K562 (cell line): Measurements from ENCODE around the gene DIAPH3. TPM values are rescaled to one million over a fixed set of nuclear protein-coding genes. Genes with fewer than 3 reads are reported as not detected.

Experiments used
- ASH1L ChIP-seq: fragments of 450-650 bp; IDR thresholded peaks from 2 replicates; pipeline ENCODE4 v1.6.1; 2018; ENCODE audit warnings: borderline replicate concordance, mild to moderate bottlenecking, low read depth; ENCODE audit not compliant: partially characterized antibody
- CHD2 ChIP-seq: IDR thresholded peaks from 2 replicates; pipeline ENCODE4 v1.6.1; 2011; ENCODE audit warnings: low read depth, low read length
- ELK1 ChIP-seq: sonication (generic); formaldehyde crosslinking; IDR thresholded peaks from 2 replicates; pipeline ENCODE4 v1.8.1; 2022; ENCODE audit warnings: missing genetic modification reagents
- ETV6 ChIP-seq, 3 experiments: fragments of 150-350 bp in 1 of 3; sonication (generic) in 1 of 3; formaldehyde crosslinking in 1 of 3; IDR thresholded peaks; 2 replicates each; pipeline versions ENCODE4 v1.6.1 to v1.8.0; 2014 to 2022; ENCODE audit warnings: borderline replicate concordance in 2 of 3, low read depth in 2 of 3, antibody characterized with exemption in 1 of 3, low read length in 1 of 3, mild to moderate bottlenecking in 1 of 3, missing genetic modification reagents in 1 of 3
- GABPB1 ChIP-seq: sonication (generic); formaldehyde crosslinking; IDR thresholded peaks from 2 replicates; pipeline ENCODE4 v1.8.0; 2022; ENCODE audit warnings: mild to moderate bottlenecking, missing genetic modification reagents
- GMEB1 ChIP-seq: fragments of 250-450 bp; sonication (Bioruptor Pico); IDR thresholded peaks from 2 replicates; pipeline ENCODE4 v1.4.0; 2020; ENCODE audit warnings: mild to moderate bottlenecking
- HNRNPLL ChIP-seq: fragments of 200-400 bp; formaldehyde crosslinking; IDR thresholded peaks from 2 replicates; pipeline ENCODE4 v1.6.1; 2017; ENCODE audit warnings: low read length, low read depth, mild to moderate bottlenecking; ENCODE audit not compliant: poor library complexity, severe bottlenecking
- NR2F6 ChIP-seq: fragments of 450-650 bp; formaldehyde crosslinking; IDR thresholded peaks from 2 replicates; pipeline ENCODE4 v1.4.0; 2020; ENCODE audit warnings: mild to moderate bottlenecking
- POLR2AphosphoS2 ChIP-seq: IDR thresholded peaks from 2 replicates; pipeline ENCODE4 v1.6.1; 2012; ENCODE audit warnings: low read length, improper control_type of control experiment
- PTBP1 ChIP-seq: fragments of 200-400 bp; formaldehyde crosslinking; IDR thresholded peaks from 2 replicates; pipeline ENCODE4 v1.6.1; 2017; ENCODE audit warnings: low read depth, low read length
- SMAD1 ChIP-seq: fragments of 150-350 bp; IDR thresholded peaks from 2 replicates; pipeline ENCODE4 v1.6.1; 2014; ENCODE audit warnings: low read length, low read depth; ENCODE audit not compliant: partially characterized antibody
- SMAD4 ChIP-seq: fragments of 250-450 bp; sonication (Bioruptor Pico); conservative IDR thresholded peaks from 2 replicates; pipeline ENCODE4 v1.8.0; 2021; ENCODE audit warnings: inconsistent platforms, mild to moderate bottlenecking, moderate library complexity
- TAF9B ChIP-seq: fragments of 450-650 bp; IDR thresholded peaks from 2 replicates; pipeline ENCODE4 v1.6.1; 2018; ENCODE audit warnings: mild to moderate bottlenecking; ENCODE audit not compliant: partially characterized antibody
- THAP12 ChIP-seq: fragments of 250-450 bp; sonication (Bioruptor Pico); IDR thresholded peaks from 2 replicates; pipeline ENCODE4 v1.9.0; 2021; ENCODE audit warnings: mild to moderate bottlenecking, inconsistent platforms
- THRA ChIP-seq: fragments of 450-650 bp; IDR thresholded peaks from 2 replicates; pipeline ENCODE4 v1.6.1; 2017; ENCODE audit warnings: mild to moderate bottlenecking, moderate library complexity
- ZNF347 ChIP-seq: fragments of 450-650 bp; formaldehyde crosslinking; IDR thresholded peaks from 2 replicates; pipeline ENCODE4 v1.4.0; 2020; ENCODE audit warnings: low read depth, mild to moderate bottlenecking, moderate library complexity
- ZNF449 ChIP-seq: fragments of 250-450 bp; sonication (Bioruptor Pico); IDR thresholded peaks from 2 replicates; pipeline ENCODE4 v1.8.0; 2022; ENCODE audit warnings: moderate library complexity, mild to moderate bottlenecking, inconsistent platforms
- ZNF57 ChIP-seq: fragments of 450-650 bp; formaldehyde crosslinking; IDR thresholded peaks from 2 replicates; pipeline ENCODE4 v1.4.0; 2020; ENCODE audit warnings: mild to moderate bottlenecking, moderate library complexity
- ZNF584 ChIP-seq: fragments of 200-800 bp; sonication (Bioruptor generic); IDR thresholded peaks from 2 replicates; pipeline ENCODE4 v1.6.1; 2016; ENCODE audit warnings: low read depth, mild to moderate bottlenecking, missing genetic modification characterization, missing compliant biosample characterization
- polyA plus RNA-seq, 8 experiments: library from polyadenylated mRNA; depleted of rRNA in 4 of 8; stranded (reverse) in 5 of 8; unstranded in 3 of 8; fragments of >200 nt; fragmentation: Nextera tagmentation in 2 of 8; fragmentation: Illumina TruSeq in 1 of 8; extraction: Ambion mirVana in 2 of 8; extraction: Trizol in 1 of 8; gene quantifications; 2 replicates each; pipeline versions ENCODE4 v1.2.1 to v1.2.3, GENCODE V29; 2011 to 2014; ENCODE audit warnings: inconsistent platforms in 1 of 8, missing spikeins in 1 of 8
- total RNA-seq, 7 experiments: library from RNA; depleted of rRNA in 6 of 7; stranded (reverse); fragments of >200 nt in 6 of 7; fragmentation: Illumina TruSeq in 2 of 7; extraction: Trizol in 2 of 7; gene quantifications; 2 replicates each; pipeline versions ENCODE4 v1.2.1 to v1.2.3, GENCODE V29; 2011 to 2021; ENCODE audit warnings: low replicate concordance in 1 of 7

The DIAPH3 gene
- total and polyA plus RNA-seq, 9 of the 15 experiments (the other 6 are each of a cell fraction or from before 2014, with no cell fraction given), result 9.0 to 18.7 (median 14.7) TPM

GRCh38 chr13:60163478-60164233 is at the start of gene DIAPH3 (continued):
- TF ChIP-seq ZNF57, result no peak
- no peak for TF ChIP-seq NR2F6 (CRISPR knock-in tag)
- TF ChIP-seq ELK1 (CRISPR knock-in tag), result no peak
- no peak for TF ChIP-seq ETV6 (IDR thresholded peaks at IDR 0.05; ENCODE audit: borderline replicate concordance in 1 of 2, low read depth in 2 of 2, low read length in 1 of 2)
- no peak for TF ChIP-seq ETV6 (CRISPR knock-in tag; IDR thresholded peaks at IDR 0.05; ENCODE audit: borderline replicate concordance)
- TF ChIP-seq TAF9B, result peak; percentile 77
- no peak for TF ChIP-seq SMAD1
- no peak for TF ChIP-seq THRA
- TF ChIP-seq GABPB1, result peak; percentile 96
- no peak for TF ChIP-seq PTBP1
- no peak for TF ChIP-seq ZNF347 (CRISPR knock-in tag)
- peak; percentile 59 for TF ChIP-seq ASH1L
- TF ChIP-seq CHD2, result 0 out of 2 replicates have a peak, but pooled peaks have one; percentile 61
- no peak for TF ChIP-seq ZNF449 (CRISPR knock-in tag)
- peak; percentile 54 for TF ChIP-seq HNRNPLL
- no peak for TF ChIP-seq THAP12
- TF ChIP-seq POLR2AphosphoS2, result no peak
- no peak for TF ChIP-seq ZNF584 (CRISPR knock-in tag)
- TF ChIP-seq GMEB1, result peak; percentile 25; the same call in 1 of the 2 replicates
- no peak for TF ChIP-seq SMAD4 (CRISPR knock-in tag)
